HepG2 (cell line): Measurements from ENCODE around the gene ORC4. TPM values are rescaled to one million over a fixed set of nuclear protein-coding genes. Genes with fewer than 3 reads are reported as not detected.

Experiments
- ATAC-seq: fragments of 200-7000 bp; cut with Tn5 transposase; 3 replicates; pipeline ENCODE4 v1.9.1; 2020; ENCODE audit warnings: mild to moderate bottlenecking, moderate library complexity
- BruUV-seq: library from RNA; stranded (reverse); fragments of 400-500 nt; replicated peaks from 2 replicates; lab custom pipeline; 2021; lab: Mats Ljungman, UMichigan
- CTCF ChIA-PET: fragments of 300-600 bp; formaldehyde crosslinking; extraction: SDS; loops from one replicate; lab custom pipeline; 2021; ENCODE audit warnings: low total read pairs, inconsistent platforms, low intra/inter-chr PET ratio; lab: Yijun Ruan, JAX
- POLR2A ChIA-PET: fragments of 350-600 bp; sonication (Branson Sonifier 250); formaldehyde crosslinking; loops from one replicate; lab custom pipeline; 2020; ENCODE audit warnings: antibody characterized with exemption, inconsistent platforms; lab: Yijun Ruan, JAX
- DNase-seq: peaks from one replicate; pipeline ENCODE4 v3.0.0-alpha.2; 2015; ENCODE audit warnings: low spot score
- FAIRE-seq: peaks from 3 replicates; lab custom pipeline; 2011; peaks lifted over from hg19 to GRCh38; lab: Jason Lieb, UNC
- H2AFZ ChIP-seq: one replicate; pipeline ENCODE4 v1.6.1; 2011; ENCODE audit warnings: low read length, inconsistent platforms
- H3K27ac ChIP-seq: fragments of 300-600 bp; 3 replicates; pipeline ENCODE4 v1.8.0; 2011; ENCODE audit warnings: mixed run types, mild to moderate bottlenecking, mixed read lengths, low read length, inconsistent platforms; ENCODE audit not compliant: insufficient read depth; ENCODE audit errors: extremely low read length
- H3K27me3 ChIP-seq, 2 experiments: fragments of 200-600 bp in 1 of 2; 2 replicates in 1 of 2; 3 replicates in 1 of 2; pipeline versions ENCODE4 v1.6.0 to v1.8.0; 2011; ENCODE audit warnings: low read length in 2 of 2, mild to moderate bottlenecking in 2 of 2, moderate library complexity in 2 of 2, inconsistent platforms in 1 of 2; ENCODE audit not compliant: insufficient read depth in 2 of 2, control insufficient read depth in 1 of 2
- H3K36me3 ChIP-seq, 2 experiments: fragments of 200-600 bp in 1 of 2; replicated peaks in 1 of 2; 2 replicates in 1 of 2; 3 replicates in 1 of 2; pipeline versions ENCODE4 v1.5.1 to v1.8.0; 2011; ENCODE audit warnings: low read length in 2 of 2, inconsistent platforms in 1 of 2; ENCODE audit not compliant: insufficient read depth in 2 of 2, control insufficient read depth in 1 of 2
- H3K4me1 ChIP-seq: 2 replicates; pipeline ENCODE4 v1.5.1; 2012; ENCODE audit warnings: low read length, inconsistent platforms; ENCODE audit not compliant: insufficient read depth
- H3K4me2 ChIP-seq: 2 replicates; pipeline ENCODE4 v1.6.0; 2011; ENCODE audit warnings: low read depth, low read length, inconsistent platforms
- H3K4me3 ChIP-seq, 3 experiments: fragments of 200-600 bp in 1 of 3; sonication (generic), shearing (Covaris generic) in 1 of 3; replicated peaks in 1 of 3; 2 replicates each; pipeline ENCODE4 v1.5.1; 2011 to 2016; ENCODE audit warnings: low read length in 3 of 3, inconsistent platforms in 2 of 3, low read depth in 2 of 3, mild to moderate bottlenecking in 2 of 3, control low read depth in 1 of 3, mixed read lengths in 1 of 3; ENCODE audit not compliant: insufficient read depth in 1 of 3
- H3K79me2 ChIP-seq: one replicate; pipeline ENCODE4 v1.6.1; 2011; ENCODE audit warnings: low read length, inconsistent platforms; ENCODE audit not compliant: insufficient read depth
- H3K9ac ChIP-seq: 2 replicates; pipeline ENCODE4 v1.6.0; 2011; ENCODE audit warnings: mild to moderate bottlenecking, low read depth, low read length, inconsistent platforms; ENCODE audit not compliant: insufficient read depth
- H3K9me3 ChIP-seq: 2 replicates; pipeline ENCODE4 v1.5.1; 2012; ENCODE audit warnings: mild to moderate bottlenecking, low read length
- H4K20me1 ChIP-seq: 2 replicates; pipeline ENCODE4 v1.6.0; 2011; ENCODE audit warnings: inconsistent platforms, mild to moderate bottlenecking, low read length, moderate library complexity; ENCODE audit not compliant: insufficient read depth
- HNF1A ChIP-seq, 2 experiments: sonication (generic) in 1 of 2; formaldehyde crosslinking in 1 of 2; IDR thresholded peaks; 2 replicates each; pipeline versions ENCODE4 v1.4.0 to v1.6.1; 2016 to 2020; ENCODE audit warnings: borderline replicate concordance in 1 of 2, low read depth in 1 of 2, mild to moderate bottlenecking in 1 of 2, missing genetic modification reagents in 1 of 2
- MBD4 ChIP-seq: IDR thresholded peaks from 2 replicates; pipeline ENCODE4 v1.6.1; 2012; ENCODE audit warnings: low read length, inconsistent platforms, borderline replicate concordance
- NR2F2 ChIP-seq: IDR thresholded peaks from 2 replicates; pipeline ENCODE4 v1.6.1; 2012; ENCODE audit warnings: low read depth, inconsistent platforms, borderline replicate concordance
- RAD21 ChIP-seq: fragments of 450-650 bp; formaldehyde crosslinking; IDR thresholded peaks from 2 replicates; pipeline ENCODE4 v1.5.0; 2020; ENCODE audit warnings: mild to moderate bottlenecking
- SAP130 ChIP-seq: IDR thresholded peaks from 2 replicates; pipeline ENCODE4 v1.6.1; 2016; ENCODE audit warnings: low read depth
- SIX4 ChIP-seq: sonication (generic); formaldehyde crosslinking; IDR thresholded peaks from 2 replicates; pipeline ENCODE4 v1.4.0; 2020; ENCODE audit warnings: missing genetic modification reagents
- TAF1 ChIP-seq: sonication (generic); formaldehyde crosslinking; IDR thresholded peaks from 2 replicates; pipeline ENCODE4 v1.4.0; 2020; ENCODE audit warnings: missing genetic modification reagents
- TFAP4 ChIP-seq: sonication (generic); IDR thresholded peaks from 2 replicates; pipeline ENCODE4 v1.6.1; 2016; ENCODE audit warnings: low read depth, borderline replicate concordance
- ZNF30 ChIP-seq: sonication (generic); formaldehyde crosslinking; IDR thresholded peaks from 2 replicates; pipeline ENCODE4 v1.5.0; 2020; ENCODE audit warnings: mild to moderate bottlenecking, missing genetic modification reagents
- ZNF33A ChIP-seq: sonication (generic); formaldehyde crosslinking; IDR thresholded peaks from 2 replicates; pipeline ENCODE4 v1.5.1; 2020; ENCODE audit warnings: missing genetic modification reagents, mild to moderate bottlenecking, moderate library complexity, borderline replicate concordance
- ZSCAN22 ChIP-seq: sonication (generic); formaldehyde crosslinking; IDR thresholded peaks from 2 replicates; pipeline ENCODE4 v1.4.0; 2020; ENCODE audit warnings: mild to moderate bottlenecking, missing genetic modification reagents
- WGBS: methylation state at CpG from one replicate; pipeline ENCODE4 v1.1.6; 2017; ENCODE audit warnings: low lambda C conversion rate; 5-methylcytosine and 5-hydroxymethylcytosine counted together
- in situ Hi-C: cut with HindIII; loops from 2 replicates; pipeline ENCODE4 v1.10.0; 2017; ENCODE audit warnings: low pct_unique_long_range_greater_than_20kb; ENCODE audit not compliant: extremely low pct_ligation_motif_present
- intact Hi-C: fragments of 100-400 bp; cut with micrococcal nuclease; formaldehyde crosslinking; loops from one replicate; pipeline ENCODE4 v1.10.0; 2022; ENCODE audit not compliant: unreplicated experiment
- polyA plus RNA-seq, 8 experiments: library from polyadenylated mRNA; depleted of rRNA in 3 of 8; stranded (reverse) in 7 of 8; unstranded in 1 of 8; fragments of >200 nt; fragmentation: Illumina TruSeq in 4 of 8; extraction: Trizol in 4 of 8; gene quantifications; 2 replicates each; pipeline versions ENCODE4 v1.2.1 to v1.2.3, GENCODE V29; 2011 to 2016; ENCODE audit warnings: low read depth in 4 of 8, missing spikeins in 1 of 8, mixed read lengths in 1 of 8; ENCODE audit not compliant: insufficient read depth in 1 of 8
- total RNA-seq, 5 experiments: library from RNA; depleted of rRNA; stranded (reverse); fragments of >200 nt; fragmentation: Illumina TruSeq; extraction: Trizol; gene quantifications; 2 replicates each; pipeline ENCODE4 v1.2.3, GENCODE V29; 2016; ENCODE audit warnings: low read depth in 1 of 5

ORC4 gene
- total and polyA plus RNA-seq, 2 of the 13 experiments (the other 11 are each of a cell fraction or from before 2014, with no cell fraction given): 28.6 to 84.8 TPM

GRCh38 chr2:148048475-148049221 lies 28.1 kb upstream of the ORC4 start:
- no peak overlapping the region for H2AFZ ChIP-seq
- no peak overlapping the region for H3K27ac ChIP-seq
- H3K36me3 ChIP-seq: no peaks in the 10 kb centered on the region
- in situ Hi-C loops: no loop called here
- DNase-seq (no peak), ATAC-seq (peak; percentile 29; the same call in 1 of the 3 replicates), FAIRE-seq (no peak)
- no peaks in the 10 kb centered on the region for H3K79me2 ChIP-seq
- POLR2A ChIA-PET: no interaction called here
- H3K4me3 ChIP-seq: no peak overlapping the region
- 0 out of 2 replicates have a peak, but pooled peaks cover 2% of the 10 kb centered on the region for H4K20me1 ChIP-seq
- no peaks in the 10 kb centered on the region for H3K27me3 ChIP-seq
- H3K4me1 ChIP-seq: peaks cover 25% of the 10 kb centered on the region
- H3K4me2 ChIP-seq: no peak overlapping the region
- TF ChIP-seq ZSCAN22 (CRISPR knock-in tag): no peak
- TF ChIP-seq TAF1 (CRISPR knock-in tag): no peak
- TF ChIP-seq TFAP4: no peak
- TF ChIP-seq ZNF30: no peak
- no peak for TF ChIP-seq HNF1A (IDR thresholded peaks at IDR 0.05; ENCODE audit: low read depth)
- TF ChIP-seq HNF1A (CRISPR knock-in tag; IDR thresholded peaks at IDR 0.05; ENCODE audit: borderline replicate concordance): no peak
- TF ChIP-seq SAP130 (CRISPR knock-in tag): no peak
- no peak for TF ChIP-seq SIX4 (CRISPR knock-in tag)
- no peak for TF ChIP-seq ZNF33A
- no peak for TF ChIP-seq RAD21 (CRISPR knock-in tag)
- TF ChIP-seq NR2F2: no peak
- no peak for TF ChIP-seq MBD4
- CTCF ChIA-PET: no interaction called here
- BruUV-seq: no TSS peak
- no peaks in the 10 kb centered on the region for H3K9me3 ChIP-seq
- intact Hi-C loops: no loop called here
- no peak overlapping the region for H3K9ac ChIP-seq
- 96% methylated on average over 1 of the region's 1 CpG for WGBS
